Heart left ventricle (tissue), 16 donors: Measurements from ENCODE around the gene POLR2L. TPM values are rescaled to one million over a fixed set of nuclear protein-coding genes. Genes with fewer than 3 reads are reported as not detected.

ENCODE experiments used
- ATAC-seq, 4 donors: fragments of 200-7000 bp; cut with Tn5 transposase; one replicate each; pipeline ENCODE4 v1.9.1; 2020 to 2022; ENCODE audit warnings: moderate library complexity in 4 of 4, mild to moderate bottlenecking in 3 of 4, moderate number of reproducible peaks in 1 of 4
- DNase-seq, 5 donors: peaks; one replicate each; pipeline ENCODE4 v3.0.0-alpha.2; 2020
- H3K27ac ChIP-seq, 12 donors: fragments of 200-600 bp; sonication (generic) in 4 of 12; one replicate each; pipeline versions ENCODE4 v1.5.0 to v1.8.0; 2016 to 2022; ENCODE audit warnings: mild to moderate bottlenecking in 2 of 12
- H3K27me3 ChIP-seq, 9 donors: fragments of 200-600 bp; sonication (generic) in 2 of 9; one replicate each; pipeline versions ENCODE4 v1.5.1 to v1.8.0; 2016 to 2022; ENCODE audit warnings: mild to moderate bottlenecking in 3 of 9
- H3K36me3 ChIP-seq, 9 donors: fragments of 200-600 bp; sonication (generic) in 2 of 9; one replicate each; pipeline versions ENCODE4 v1.5.0 to v1.8.0; 2018 to 2022; ENCODE audit warnings: mild to moderate bottlenecking in 2 of 9
- H3K4me1 ChIP-seq, 12 donors: fragments of 200-600 bp; sonication (generic) in 4 of 12; one replicate each; pipeline versions ENCODE4 v1.5.0 to v1.8.0; 2016 to 2022; ENCODE audit warnings: mild to moderate bottlenecking in 3 of 12
- H3K4me3 ChIP-seq, 12 donors: fragments of 200-600 bp; sonication (generic) in 4 of 12; one replicate each; pipeline versions ENCODE4 v1.5.0 to v1.8.0; 2017 to 2022; ENCODE audit warnings: mild to moderate bottlenecking in 9 of 12, moderate library complexity in 4 of 12
- H3K9me3 ChIP-seq, 12 donors: fragments of 200-600 bp; sonication (generic) in 4 of 12; one replicate each; pipeline versions ENCODE4 v1.5.0 to v1.8.0; 2016 to 2022; ENCODE audit warnings: mild to moderate bottlenecking in 1 of 12
- POLR2A ChIP-seq, 2 donors: fragments of 450-650 bp; IDR thresholded peaks; one replicate each; pipeline ENCODE4 v1.6.1; 2017; ENCODE audit warnings: antibody characterized with exemption in 2 of 2, mild to moderate bottlenecking in 2 of 2, moderate library complexity in 2 of 2
- WGBS, 4 donors: extraction: QIAGEN DNeasy Blood & Tissue Kit in 2 of 4; methylation state at CpG; one replicate each; pipeline versions ENCODE4 v1.1.5 to v1.1.7; 2013 to 2018; 5-methylcytosine and 5-hydroxymethylcytosine counted together
- intact Hi-C, 10 donors: fragments of 100-400 bp; cut with DNase I; formaldehyde crosslinking; loops; one replicate each; pipeline versions ENCODE4 v1.11.1 to v1.14.2; 2022
- polyA plus RNA-seq, 2 donors: library from polyadenylated mRNA; stranded (reverse); fragments of 200-250 nt; gene quantifications; one replicate each; pipeline ENCODE4 v1.2.3, GENCODE V29; 2013
- total RNA-seq, 9 donors: library from RNA; depleted of rRNA in 2 of 9; stranded (reverse); fragments of >200 nt in 2 of 9; fragmentation: NEBNext Ultra II Directional in 3 of 9; extraction: Animal tissue kit (Norgen Biotek cat#: 25700) in 3 of 9; gene quantifications; one replicate each; pipeline versions ENCODE4 v1.1.0 to v1.2.4, GENCODE V29; 2016 to 2023
- TF ChIP-seq, protein P1 (sequence below), 12 donors: fragments of 200-600 bp; sonication (generic) in 4 of 12; IDR thresholded peaks; one replicate each; pipeline versions ENCODE4 v1.5.0 to v1.8.0; 2018 to 2022; ENCODE audit warnings: antibody characterized with exemption in 12 of 12, mild to moderate bottlenecking in 5 of 12
- donor health status: ischemic (EF 13 %, LVEDD 7.1; RV severe dilation, severe dysfunction).
- donor health status: healthy with polysubstance abuse.
- donor health status: DM: no; HTN: yes; CAD: no.
- donor health status: DM: no; HTN: no; CAD: no.
- donor health status: ischemic (EF 25% LVEDD 6.9; RV normal size, moderate dysfunction).
- donor health status: ischemic (EF 25% LVEDD 5.7; RV mildly dilated, moderate dysfunction).
- donor health status: healthy.
- donor health status: DM: yes; HTN: yes; CAD: no.
- donor health status: ischemic (EF 35%, LVEDD 5.7; RV mildly dilated, moderate dysfunction).
- donor health status: nonischemic (EF 11% LVEDD 7.7; RV severe dilation, severe dysfunction).
- donor health status: DM: yes; HTN: yes; CAD: no.
- donor health status: PGD.
- donor health status: ischemic (EF 29% LVEDD 5.4; RV normal size, mild dysfunction).
- donor health status: nonischemic (EF 23%, LVEDD 6.1; RV moderate dilation, normal function).

The POLR2L gene
- total and polyA plus RNA-seq, 11 donors, result 74.4 to 267 (median 208) TPM

DNA sequence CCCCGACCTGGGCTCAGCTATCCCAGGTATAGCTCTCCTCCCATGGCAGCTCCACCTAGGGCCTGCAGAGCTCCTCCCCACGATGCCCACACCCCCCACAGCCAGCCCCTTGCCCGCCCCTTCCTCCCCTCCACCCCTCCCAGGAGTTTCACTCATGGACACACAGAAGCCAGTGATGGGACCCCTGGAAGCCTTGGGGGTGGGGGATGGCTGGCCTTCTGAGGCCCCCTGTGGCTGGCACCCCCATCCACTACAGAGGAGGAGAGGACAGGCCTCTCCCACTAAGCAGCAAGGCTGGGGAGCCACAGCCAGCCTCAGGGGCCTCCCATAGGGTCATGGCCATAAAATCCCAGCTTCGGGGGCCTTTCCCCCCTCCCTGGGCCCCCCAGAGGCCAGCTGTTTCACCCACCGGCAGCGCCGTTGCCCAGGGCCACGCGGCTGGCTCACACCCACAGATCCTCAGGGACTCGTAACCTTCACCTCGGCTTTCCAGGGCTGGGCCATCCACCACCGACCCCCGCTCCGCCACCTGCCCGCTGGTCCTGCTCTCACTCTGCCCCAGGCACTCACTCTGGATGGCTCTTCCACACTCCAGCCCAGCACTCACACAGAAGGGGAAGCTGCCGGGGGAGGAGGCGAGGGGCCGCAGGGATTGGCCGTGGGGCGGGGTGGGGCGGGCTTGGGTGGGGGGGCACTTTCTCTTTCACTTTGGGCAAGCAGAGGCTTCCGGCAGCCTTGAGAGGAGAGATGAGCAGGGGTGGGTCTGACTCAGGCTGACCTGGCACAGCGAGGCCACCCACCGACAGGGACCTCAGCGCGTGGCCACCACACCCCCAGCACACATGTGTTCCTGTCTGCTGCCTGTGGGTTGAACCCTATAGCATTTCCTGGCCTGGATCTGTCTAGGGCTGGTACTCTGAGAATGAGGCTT lies 46.4 kb downstream of the POLR2L start:
- Histone ChIP-seq H3K9me3 (no peaks in the 10 kb centered on the region), H3K27ac (peak overlapping the region; percentile 5 to 88 (median 84)), H3K4me3 (peak overlapping the region; percentile 29 to 89 (median 76)), H3K4me1 (peaks cover 6 to 40% (median 24%) of the 10 kb centered on the region in 12 donors), H3K27me3 (no peaks in the 10 kb centered on the region), H3K36me3 (peaks cover 0 to 38% (median 0%) of the 10 kb centered on the region in 9 donors)
- TF ChIP-seq, protein P1, sequence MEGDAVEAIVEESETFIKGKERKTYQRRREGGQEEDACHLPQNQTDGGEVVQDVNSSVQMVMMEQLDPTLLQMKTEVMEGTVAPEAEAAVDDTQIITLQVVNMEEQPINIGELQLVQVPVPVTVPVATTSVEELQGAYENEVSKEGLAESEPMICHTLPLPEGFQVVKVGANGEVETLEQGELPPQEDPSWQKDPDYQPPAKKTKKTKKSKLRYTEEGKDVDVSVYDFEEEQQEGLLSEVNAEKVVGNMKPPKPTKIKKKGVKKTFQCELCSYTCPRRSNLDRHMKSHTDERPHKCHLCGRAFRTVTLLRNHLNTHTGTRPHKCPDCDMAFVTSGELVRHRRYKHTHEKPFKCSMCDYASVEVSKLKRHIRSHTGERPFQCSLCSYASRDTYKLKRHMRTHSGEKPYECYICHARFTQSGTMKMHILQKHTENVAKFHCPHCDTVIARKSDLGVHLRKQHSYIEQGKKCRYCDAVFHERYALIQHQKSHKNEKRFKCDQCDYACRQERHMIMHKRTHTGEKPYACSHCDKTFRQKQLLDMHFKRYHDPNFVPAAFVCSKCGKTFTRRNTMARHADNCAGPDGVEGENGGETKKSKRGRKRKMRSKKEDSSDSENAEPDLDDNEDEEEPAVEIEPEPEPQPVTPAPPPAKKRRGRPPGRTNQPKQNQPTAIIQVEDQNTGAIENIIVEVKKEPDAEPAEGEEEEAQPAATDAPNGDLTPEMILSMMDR (IDR thresholded peaks at IDR 0.05), result no peak
- no peak for TF ChIP-seq POLR2A (IDR thresholded peaks at IDR 0.05)
- DNase-seq (peak; percentile 74 to 83 (median 81)), ATAC-seq (peak; percentile 48 to 77 (median 56))
- intact Hi-C loops, result loop anchor here in 2 of 10 donors (5.0 to 10.0 kb wide), 2 partner anchors 61 to 116 kb away; partner anchors contain the start of gene CHID1 (in 1 of the 2)
- 11 to 43% (median 15%) methylated on average over 1 to 26 of the region's 26 CpGs for WGBS, 4 donors

DNA sequence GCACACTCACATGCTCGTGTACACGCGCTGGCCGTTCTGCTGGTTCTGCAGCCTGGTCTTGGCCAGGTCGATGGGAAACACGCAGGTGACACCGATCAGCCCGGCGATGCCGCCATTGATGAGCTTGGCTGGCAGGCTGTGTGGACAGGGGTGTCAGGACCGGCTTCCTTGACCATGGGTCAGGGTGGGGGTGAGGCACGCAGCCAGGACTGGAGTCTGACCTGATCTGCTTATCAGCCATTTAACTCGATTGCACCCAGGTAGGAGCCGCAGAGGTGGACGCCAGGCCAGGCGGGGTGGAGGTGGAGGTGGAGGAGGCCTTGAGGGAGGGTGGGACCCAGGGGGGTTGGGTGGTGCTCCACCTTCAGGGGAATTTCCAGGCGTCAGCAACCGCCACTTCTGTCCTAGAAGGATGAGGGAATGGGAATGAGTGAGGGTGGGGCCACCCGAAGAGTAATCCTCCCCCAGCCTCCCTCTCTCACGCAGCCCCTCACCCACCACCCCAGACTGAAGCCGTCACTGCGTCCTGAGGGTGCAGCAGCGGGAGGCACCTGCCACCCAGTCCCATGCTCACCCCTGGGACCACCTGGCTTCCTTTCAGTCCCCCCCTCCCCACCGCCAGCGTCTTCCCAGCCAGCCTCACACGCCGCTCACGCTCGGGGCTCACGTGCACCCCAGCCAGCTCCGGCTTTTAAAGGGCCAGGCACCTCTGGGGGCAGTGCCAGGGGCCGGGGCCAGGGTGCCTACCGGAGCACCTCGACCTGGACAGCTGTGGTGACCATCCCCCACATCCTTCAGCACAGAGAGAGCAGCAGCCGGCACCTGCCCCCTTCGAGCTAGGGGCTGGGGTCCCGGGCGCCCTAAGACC lies 47.3 kb downstream of the POLR2L start:
- H3K27ac ChIP-seq, result peak overlapping the region in 3 of 12 donors; percentile 62 to 88 (median 86)
- H3K9me3 ChIP-seq, result no peaks in the 10 kb centered on the region

DNA sequence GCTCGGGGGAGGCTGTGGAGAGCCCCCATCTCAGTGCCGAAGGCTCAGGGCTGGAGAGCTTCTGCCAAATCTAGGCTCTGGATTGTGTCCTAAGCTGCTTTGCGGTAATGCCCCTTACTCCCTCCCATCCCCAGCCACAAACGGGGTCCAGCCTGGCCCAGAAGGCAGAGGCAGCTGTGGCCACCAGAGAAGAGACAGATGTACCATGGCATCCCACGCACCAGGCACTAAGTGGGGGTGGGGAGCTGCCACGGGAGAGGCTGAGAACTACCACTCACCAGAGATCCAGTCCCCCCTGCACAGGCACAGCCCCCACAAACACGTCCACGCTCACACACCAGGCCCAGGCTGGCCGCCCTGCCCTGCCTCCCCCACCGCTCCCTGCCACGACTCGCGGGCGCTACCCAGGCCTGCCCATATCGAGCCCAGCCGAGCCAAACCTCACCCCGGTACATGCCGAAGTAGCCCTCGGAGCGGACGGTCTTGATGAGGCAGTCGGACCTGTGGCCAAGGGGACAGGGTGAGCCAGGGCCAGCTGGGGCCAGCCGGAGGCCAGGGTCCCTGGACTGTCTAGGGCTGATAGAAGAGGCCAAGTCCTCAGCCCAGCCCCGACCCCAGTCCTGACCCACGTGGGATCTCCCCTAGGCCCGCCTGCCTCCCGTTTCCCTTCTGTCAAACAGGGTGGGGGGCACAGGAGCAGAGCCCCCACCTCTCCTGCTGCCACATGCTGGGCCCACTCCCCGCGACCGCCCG lies 48.1 kb downstream of the POLR2L start:
- H3K4me1 ChIP-seq, result peaks cover 6 to 49% (median 26%) of the 10 kb centered on the region in 12 donors
- no peak for TF ChIP-seq POLR2A (IDR thresholded peaks at IDR 0.05)
- TF ChIP-seq, protein P1 (IDR thresholded peaks at IDR 0.05), result no peak

More for the DNA sequence above, 47.3 kb downstream of the POLR2L start:
- Histone ChIP-seq H3K4me3 (peak overlapping the region in 11 of 12 donors; percentile 50 to 89 (median 77)), H3K27me3 (peaks cover 0 to 4% (median 0%) of the 10 kb centered on the region in 9 donors), H3K4me1 (peaks cover 6 to 42% (median 24%) of the 10 kb centered on the region in 12 donors), H3K36me3 (peaks cover 0 to 38% (median 0%) of the 10 kb centered on the region in 9 donors)
- DNase-seq (no peak), ATAC-seq (peak in 1 of 4 donors; percentile 4)
- intact Hi-C loops, result loop anchor here in 2 of 10 donors (5.0 to 10.0 kb wide), 2 partner anchors 60 to 117 kb away; partner anchors contain the start of gene CHID1 (in 1 of the 2)
- 67 to 72% (median 70%) methylated on average over 19 to 38 of the region's 38 CpGs for WGBS, 4 donors
- TF ChIP-seq, protein P1 (IDR thresholded peaks at IDR 0.05), result no peak
- TF ChIP-seq POLR2A (IDR thresholded peaks at IDR 0.05), result no peak

More for the DNA sequence above, 48.1 kb downstream of the POLR2L start:
- intact Hi-C loops, result loop anchor here in 1 of 10 donors (10.0 kb wide), 1 partner anchor 59 kb away; no protein-coding TSS in a partner anchor
- Histone ChIP-seq H3K27me3 (peaks cover 0 to 13% (median 6%) of the 10 kb centered on the region in 9 donors), H3K4me3 (no peak overlapping the region), H3K9me3 (no peaks in the 10 kb centered on the region), H3K36me3 (peaks cover 0 to 32% (median 0%) of the 10 kb centered on the region in 9 donors), H3K27ac (no peak overlapping the region)
- DNase-seq (no peak), ATAC-seq (no peak)
- WGBS, 4 donors, result 88 to 95% (median 92%) methylated on average over 18 to 31 of the region's 31 CpGs
